ENCODE measurements around the gene CASTOR2.

DNA sequence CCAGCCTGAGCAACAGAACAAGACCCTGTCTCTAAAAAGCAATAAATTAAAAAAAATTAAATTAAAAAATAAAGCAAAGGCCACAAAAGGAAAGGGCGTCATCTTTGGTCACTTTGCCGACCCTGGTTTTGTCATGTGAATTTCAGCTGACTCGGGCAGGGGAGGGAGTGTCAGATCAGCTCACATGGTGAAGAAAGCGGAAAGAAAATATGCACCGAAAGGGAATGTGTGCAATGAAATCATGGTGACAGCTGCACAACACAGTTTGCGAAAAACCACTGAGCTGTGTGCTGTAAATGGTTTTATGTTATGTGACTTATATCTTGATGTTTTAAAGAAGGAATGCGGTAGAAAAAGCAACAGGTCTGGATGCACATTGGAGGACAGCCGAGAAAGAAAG, 69.3 kb downstream of the CASTOR2 start:
- TF ChIP-seq NFYB (CRISPR knock-in tag; IDR thresholded peaks at IDR 0.05): no peak
- no peak for TF ChIP-seq CHD2 (IDR thresholded peaks at IDR 0.05; ENCODE audit: low read depth, low read length)
- TF ChIP-seq KAT8 (CRISPR knock-in tag; IDR thresholded peaks at IDR 0.05): no peak
- no peak for TF ChIP-seq TCF7 (IDR thresholded peaks at IDR 0.05; ENCODE audit: low read depth)
- no peak for TF ChIP-seq KLF16 (CRISPR knock-in tag; IDR thresholded peaks at IDR 0.05)

All from HepG2 (cell line).